H1 (cell line): ENCODE measurements around the gene MCM3AP. TPM values are rescaled to one million over a fixed set of nuclear protein-coding genes. Genes with fewer than 3 reads are reported as not detected.

ENCODE experiments used
- CHD2 ChIP-seq: IDR thresholded peaks from 2 replicates; pipeline ENCODE4 v1.6.1; 2012; ENCODE audit warnings: low read length, improper control_type of control experiment
- CTCF ChIP-seq, 3 experiments: IDR thresholded peaks; 1 replicate in 2 of 3; 2 replicates in 1 of 3; pipeline versions ENCODE4 v1.5.1 to v1.6.1; 2011; ENCODE audit warnings: low read length in 3 of 3, mild to moderate bottlenecking in 3 of 3, inconsistent platforms in 2 of 3, low read depth in 1 of 3, moderate library complexity in 1 of 3; ENCODE audit not compliant: insufficient read depth in 1 of 3; ENCODE audit errors: control extremely low read depth in 1 of 3
- EGR1 ChIP-seq: IDR thresholded peaks from 2 replicates; pipeline ENCODE4 v1.6.1; 2011; ENCODE audit warnings: low read depth, low read length, borderline replicate concordance
- EP300 ChIP-seq, 2 experiments: IDR thresholded peaks; 1 replicate in 1 of 2; 2 replicates in 1 of 2; pipeline ENCODE4 v1.6.1; 2011 to 2012; ENCODE audit warnings: low read depth in 2 of 2, low read length in 2 of 2, mild to moderate bottlenecking in 2 of 2, borderline replicate concordance in 1 of 2, inconsistent platforms in 1 of 2, moderate library complexity in 1 of 2
- MAX ChIP-seq: IDR thresholded peaks from 2 replicates; pipeline ENCODE4 v1.6.1; 2012; ENCODE audit warnings: inconsistent platforms
- NRF1 ChIP-seq: IDR thresholded peaks from 2 replicates; pipeline ENCODE4 v1.6.1; 2011; ENCODE audit warnings: mild to moderate bottlenecking, low read depth, low read length, improper control_type of control experiment
- POLR2A ChIP-seq, 2 experiments: IDR thresholded peaks; 1 replicate in 1 of 2; 2 replicates in 1 of 2; pipeline ENCODE4 v1.6.1; 2011; ENCODE audit warnings: low read depth in 2 of 2, low read length in 2 of 2, mild to moderate bottlenecking in 2 of 2; ENCODE audit errors: control extremely low read depth in 1 of 2
- SP1 ChIP-seq: IDR thresholded peaks from 2 replicates; pipeline ENCODE4 v1.6.1; 2011; ENCODE audit warnings: low read depth, low read length
- SP2 ChIP-seq: IDR thresholded peaks from 2 replicates; pipeline ENCODE4 v1.6.1; 2012; ENCODE audit warnings: mild to moderate bottlenecking, low read length, inconsistent platforms
- polyA plus RNA-seq, 7 experiments: library from polyadenylated mRNA; depleted of rRNA in 3 of 7; stranded (reverse) in 5 of 7; unstranded in 2 of 7; fragments of >200 nt in 5 of 7; fragments of 200-250 nt in 2 of 7; gene quantifications; 1 replicate in 5 of 7; 2 replicates in 1 of 7; 4 replicates in 1 of 7; pipeline versions ENCODE4 v1.2.1 to v1.2.3, GENCODE V29; 2011 to 2013; ENCODE audit warnings: missing spikeins in 2 of 7, mixed read lengths in 2 of 7
- total RNA-seq: library from RNA; stranded (reverse); fragmentation: NEBNext Ultra II Directional; extraction: Animal tissue kit (Norgen Biotek cat#: 25700); gene quantifications from 2 replicates; pipeline ENCODE4 v1.2.1, GENCODE V29; 2021
- TF ChIP-seq, protein P1 (sequence below): fragments of 300-600 bp; sonication (generic); IDR thresholded peaks from 2 replicates; pipeline ENCODE4 v1.7.1; 2012; ENCODE audit warnings: low read length, moderate library complexity, mild to moderate bottlenecking, inconsistent platforms; ENCODE audit not compliant: insufficient replicate concordance

MCM3AP gene
- total and polyA plus RNA-seq, 2 of the 8 experiments (the other 6 are each of a cell fraction or from before 2014, with no cell fraction given): 37.2 to 119 TPM

DNA sequence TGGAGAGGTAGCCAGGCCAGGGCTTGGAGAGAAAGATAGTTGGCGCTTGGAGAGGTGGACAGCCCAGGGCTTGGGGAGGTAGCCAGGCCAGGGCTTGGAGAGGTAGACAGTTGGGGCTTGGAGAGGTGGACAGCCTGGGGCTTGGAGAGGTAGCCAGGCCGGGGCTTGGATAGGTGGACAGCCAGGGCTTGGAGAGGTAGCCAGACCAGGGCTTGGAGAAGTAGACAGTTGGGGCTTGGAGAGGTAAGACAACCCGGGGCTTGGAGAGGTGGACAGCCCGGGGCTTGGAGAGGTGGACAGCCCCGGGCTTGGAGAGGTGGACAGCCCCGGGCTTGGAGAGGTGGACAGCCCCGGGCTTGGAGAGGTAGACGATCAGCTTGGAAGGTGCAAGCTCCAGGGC is 64.6 kb downstream of the MCM3AP start (continued):
- TF ChIP-seq, protein P1, sequence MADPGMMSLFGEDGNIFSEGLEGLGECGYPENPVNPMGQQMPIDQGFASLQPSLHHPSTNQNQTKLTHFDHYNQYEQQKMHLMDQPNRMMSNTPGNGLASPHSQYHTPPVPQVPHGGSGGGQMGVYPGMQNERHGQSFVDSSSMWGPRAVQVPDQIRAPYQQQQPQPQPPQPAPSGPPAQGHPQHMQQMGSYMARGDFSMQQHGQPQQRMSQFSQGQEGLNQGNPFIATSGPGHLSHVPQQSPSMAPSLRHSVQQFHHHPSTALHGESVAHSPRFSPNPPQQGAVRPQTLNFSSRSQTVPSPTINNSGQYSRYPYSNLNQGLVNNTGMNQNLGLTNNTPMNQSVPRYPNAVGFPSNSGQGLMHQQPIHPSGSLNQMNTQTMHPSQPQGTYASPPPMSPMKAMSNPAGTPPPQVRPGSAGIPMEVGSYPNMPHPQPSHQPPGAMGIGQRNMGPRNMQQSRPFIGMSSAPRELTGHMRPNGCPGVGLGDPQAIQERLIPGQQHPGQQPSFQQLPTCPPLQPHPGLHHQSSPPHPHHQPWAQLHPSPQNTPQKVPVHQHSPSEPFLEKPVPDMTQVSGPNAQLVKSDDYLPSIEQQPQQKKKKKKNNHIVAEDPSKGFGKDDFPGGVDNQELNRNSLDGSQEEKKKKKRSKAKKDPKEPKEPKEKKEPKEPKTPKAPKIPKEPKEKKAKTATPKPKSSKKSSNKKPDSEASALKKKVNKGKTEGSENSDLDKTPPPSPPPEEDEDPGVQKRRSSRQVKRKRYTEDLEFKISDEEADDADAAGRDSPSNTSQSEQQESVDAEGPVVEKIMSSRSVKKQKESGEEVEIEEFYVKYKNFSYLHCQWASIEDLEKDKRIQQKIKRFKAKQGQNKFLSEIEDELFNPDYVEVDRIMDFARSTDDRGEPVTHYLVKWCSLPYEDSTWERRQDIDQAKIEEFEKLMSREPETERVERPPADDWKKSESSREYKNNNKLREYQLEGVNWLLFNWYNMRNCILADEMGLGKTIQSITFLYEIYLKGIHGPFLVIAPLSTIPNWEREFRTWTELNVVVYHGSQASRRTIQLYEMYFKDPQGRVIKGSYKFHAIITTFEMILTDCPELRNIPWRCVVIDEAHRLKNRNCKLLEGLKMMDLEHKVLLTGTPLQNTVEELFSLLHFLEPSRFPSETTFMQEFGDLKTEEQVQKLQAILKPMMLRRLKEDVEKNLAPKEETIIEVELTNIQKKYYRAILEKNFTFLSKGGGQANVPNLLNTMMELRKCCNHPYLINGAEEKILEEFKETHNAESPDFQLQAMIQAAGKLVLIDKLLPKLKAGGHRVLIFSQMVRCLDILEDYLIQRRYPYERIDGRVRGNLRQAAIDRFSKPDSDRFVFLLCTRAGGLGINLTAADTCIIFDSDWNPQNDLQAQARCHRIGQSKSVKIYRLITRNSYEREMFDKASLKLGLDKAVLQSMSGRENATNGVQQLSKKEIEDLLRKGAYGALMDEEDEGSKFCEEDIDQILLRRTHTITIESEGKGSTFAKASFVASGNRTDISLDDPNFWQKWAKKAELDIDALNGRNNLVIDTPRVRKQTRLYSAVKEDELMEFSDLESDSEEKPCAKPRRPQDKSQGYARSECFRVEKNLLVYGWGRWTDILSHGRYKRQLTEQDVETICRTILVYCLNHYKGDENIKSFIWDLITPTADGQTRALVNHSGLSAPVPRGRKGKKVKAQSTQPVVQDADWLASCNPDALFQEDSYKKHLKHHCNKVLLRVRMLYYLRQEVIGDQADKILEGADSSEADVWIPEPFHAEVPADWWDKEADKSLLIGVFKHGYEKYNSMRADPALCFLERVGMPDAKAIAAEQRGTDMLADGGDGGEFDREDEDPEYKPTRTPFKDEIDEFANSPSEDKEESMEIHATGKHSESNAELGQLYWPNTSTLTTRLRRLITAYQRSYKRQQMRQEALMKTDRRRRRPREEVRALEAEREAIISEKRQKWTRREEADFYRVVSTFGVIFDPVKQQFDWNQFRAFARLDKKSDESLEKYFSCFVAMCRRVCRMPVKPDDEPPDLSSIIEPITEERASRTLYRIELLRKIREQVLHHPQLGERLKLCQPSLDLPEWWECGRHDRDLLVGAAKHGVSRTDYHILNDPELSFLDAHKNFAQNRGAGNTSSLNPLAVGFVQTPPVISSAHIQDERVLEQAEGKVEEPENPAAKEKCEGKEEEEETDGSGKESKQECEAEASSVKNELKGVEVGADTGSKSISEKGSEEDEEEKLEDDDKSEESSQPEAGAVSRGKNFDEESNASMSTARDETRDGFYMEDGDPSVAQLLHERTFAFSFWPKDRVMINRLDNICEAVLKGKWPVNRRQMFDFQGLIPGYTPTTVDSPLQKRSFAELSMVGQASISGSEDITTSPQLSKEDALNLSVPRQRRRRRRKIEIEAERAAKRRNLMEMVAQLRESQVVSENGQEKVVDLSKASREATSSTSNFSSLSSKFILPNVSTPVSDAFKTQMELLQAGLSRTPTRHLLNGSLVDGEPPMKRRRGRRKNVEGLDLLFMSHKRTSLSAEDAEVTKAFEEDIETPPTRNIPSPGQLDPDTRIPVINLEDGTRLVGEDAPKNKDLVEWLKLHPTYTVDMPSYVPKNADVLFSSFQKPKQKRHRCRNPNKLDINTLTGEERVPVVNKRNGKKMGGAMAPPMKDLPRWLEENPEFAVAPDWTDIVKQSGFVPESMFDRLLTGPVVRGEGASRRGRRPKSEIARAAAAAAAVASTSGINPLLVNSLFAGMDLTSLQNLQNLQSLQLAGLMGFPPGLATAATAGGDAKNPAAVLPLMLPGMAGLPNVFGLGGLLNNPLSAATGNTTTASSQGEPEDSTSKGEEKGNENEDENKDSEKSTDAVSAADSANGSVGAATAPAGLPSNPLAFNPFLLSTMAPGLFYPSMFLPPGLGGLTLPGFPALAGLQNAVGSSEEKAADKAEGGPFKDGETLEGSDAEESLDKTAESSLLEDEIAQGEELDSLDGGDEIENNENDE: no peak
- TF ChIP-seq SP1 (no peak), CTCF (IDR thresholded peaks at IDR 0.05; ENCODE audit: control extremely low read depth in 1 of 3, insufficient read depth in 1 of 3, low read depth in 1 of 3, low read length in 3 of 3) (no peak), MAX (no peak), SP2 (no peak), EGR1 (no peak), CHD2 (no peak), NRF1 (no peak), EP300 (IDR thresholded peaks at IDR 0.05; ENCODE audit: borderline replicate concordance in 1 of 2, low read depth in 2 of 2, low read length in 2 of 2) (no peak), POLR2A (IDR thresholded peaks at IDR 0.05; ENCODE audit: control extremely low read depth in 1 of 2, low read depth in 2 of 2, low read length in 2 of 2) (no peak)
